HCT116 (cell line): ENCODE measurements around the gene C3orf52.

ENCODE experiments used
- CEBPB ChIP-seq: IDR thresholded peaks from 2 replicates; pipeline ENCODE4 v1.6.1; 2012; ENCODE audit warnings: low read depth
- EZH2 ChIP-seq: fragments of 200-600 bp; sonication (generic); IDR thresholded peaks from 2 replicates; pipeline ENCODE4 v1.6.1; 2017; ENCODE audit warnings: antibody characterized with exemption, mixed run types
- JUND ChIP-seq: IDR thresholded peaks from 2 replicates; pipeline ENCODE4 v1.6.1; 2012
- POLR2A ChIP-seq: IDR thresholded peaks from 2 replicates; pipeline ENCODE4 v1.7.0; 2011; ENCODE audit warnings: borderline replicate concordance; ENCODE audit not compliant: insufficient read depth, insufficient read length; ENCODE audit errors: extremely low read depth
- POLR2AphosphoS5 ChIP-seq: IDR thresholded peaks from 2 replicates; pipeline ENCODE4 v1.6.1; 2011; ENCODE audit warnings: mild to moderate bottlenecking, low read depth, low read length, moderate library complexity
- TCF7L2 ChIP-seq: IDR thresholded peaks from 2 replicates; pipeline ENCODE4 v1.7.0; 2011; ENCODE audit warnings: borderline replicate concordance, inconsistent platforms; ENCODE audit not compliant: insufficient read depth, insufficient read length; ENCODE audit errors: extremely low read depth
- ZNF274 ChIP-seq: fragments of 200-500 bp; sonication (Bioruptor generic); IDR thresholded peaks from 2 replicates; pipeline ENCODE4 v1.6.1; 2014; ENCODE audit warnings: mild to moderate bottlenecking, low read depth, low read length, inconsistent platforms
- TF ChIP-seq, protein P1 (sequence below): IDR thresholded peaks from 2 replicates; pipeline ENCODE4 v1.6.1; 2012
- TF ChIP-seq, protein P2 (sequence below), 3 experiments: fragments of 200-600 bp in 1 of 3; sonication (generic) in 1 of 3; IDR thresholded peaks in 2 of 3; conservative IDR thresholded peaks in 1 of 3; 2 replicates each; pipeline ENCODE4 v1.5.1; 2012 to 2017; ENCODE audit warnings: low read depth in 2 of 3, low read length in 2 of 3, antibody characterized with exemption in 1 of 3, borderline replicate concordance in 1 of 3, control low read depth in 1 of 3, mild to moderate bottlenecking in 1 of 3, mixed read lengths in 1 of 3, mixed run types in 1 of 3, moderate library complexity in 1 of 3; ENCODE audit not compliant: insufficient read depth in 1 of 3
- TF ChIP-seq, protein P3 (sequence below): IDR thresholded peaks from 2 replicates; pipeline ENCODE4 v1.6.1; 2011; ENCODE audit warnings: mild to moderate bottlenecking, low read length, moderate library complexity; ENCODE audit not compliant: insufficient replicate concordance; ENCODE audit errors: extremely low read depth

DNA sequence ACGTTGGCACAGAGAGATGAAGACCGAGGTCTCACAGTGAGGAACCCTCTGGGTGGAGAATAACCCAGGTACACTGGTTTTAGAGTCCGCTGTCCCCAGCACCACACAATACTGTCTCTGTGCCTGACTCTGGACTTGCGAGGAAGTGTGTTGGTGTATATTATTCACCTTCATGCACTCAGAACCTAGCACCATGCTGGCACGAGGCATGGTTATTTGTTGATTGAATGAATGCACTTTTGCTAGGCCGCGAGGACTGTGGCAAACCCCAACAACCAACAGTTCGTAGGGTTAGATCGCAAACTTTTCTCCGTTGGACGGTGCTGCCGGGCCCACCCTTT, 484 bp upstream of the C3orf52 start:
- TF ChIP-seq, protein P1, sequence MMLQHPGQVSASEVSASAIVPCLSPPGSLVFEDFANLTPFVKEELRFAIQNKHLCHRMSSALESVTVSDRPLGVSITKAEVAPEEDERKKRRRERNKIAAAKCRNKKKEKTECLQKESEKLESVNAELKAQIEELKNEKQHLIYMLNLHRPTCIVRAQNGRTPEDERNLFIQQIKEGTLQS, result no peak
- TF ChIP-seq EZH2, result no peak
- TF ChIP-seq POLR2AphosphoS5, result no peak
- TF ChIP-seq, protein P2, sequence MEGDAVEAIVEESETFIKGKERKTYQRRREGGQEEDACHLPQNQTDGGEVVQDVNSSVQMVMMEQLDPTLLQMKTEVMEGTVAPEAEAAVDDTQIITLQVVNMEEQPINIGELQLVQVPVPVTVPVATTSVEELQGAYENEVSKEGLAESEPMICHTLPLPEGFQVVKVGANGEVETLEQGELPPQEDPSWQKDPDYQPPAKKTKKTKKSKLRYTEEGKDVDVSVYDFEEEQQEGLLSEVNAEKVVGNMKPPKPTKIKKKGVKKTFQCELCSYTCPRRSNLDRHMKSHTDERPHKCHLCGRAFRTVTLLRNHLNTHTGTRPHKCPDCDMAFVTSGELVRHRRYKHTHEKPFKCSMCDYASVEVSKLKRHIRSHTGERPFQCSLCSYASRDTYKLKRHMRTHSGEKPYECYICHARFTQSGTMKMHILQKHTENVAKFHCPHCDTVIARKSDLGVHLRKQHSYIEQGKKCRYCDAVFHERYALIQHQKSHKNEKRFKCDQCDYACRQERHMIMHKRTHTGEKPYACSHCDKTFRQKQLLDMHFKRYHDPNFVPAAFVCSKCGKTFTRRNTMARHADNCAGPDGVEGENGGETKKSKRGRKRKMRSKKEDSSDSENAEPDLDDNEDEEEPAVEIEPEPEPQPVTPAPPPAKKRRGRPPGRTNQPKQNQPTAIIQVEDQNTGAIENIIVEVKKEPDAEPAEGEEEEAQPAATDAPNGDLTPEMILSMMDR (IDR thresholded peaks at IDR 0.05 in 2 of 3, conservative IDR thresholded peaks at IDR 0.05 in 1 of 3; ENCODE audit: borderline replicate concordance in 1 of 3, insufficient read depth in 1 of 3, low read depth in 2 of 3, low read length in 2 of 3), result no peak
- no peak for TF ChIP-seq TCF7L2
- TF ChIP-seq, protein P3, sequence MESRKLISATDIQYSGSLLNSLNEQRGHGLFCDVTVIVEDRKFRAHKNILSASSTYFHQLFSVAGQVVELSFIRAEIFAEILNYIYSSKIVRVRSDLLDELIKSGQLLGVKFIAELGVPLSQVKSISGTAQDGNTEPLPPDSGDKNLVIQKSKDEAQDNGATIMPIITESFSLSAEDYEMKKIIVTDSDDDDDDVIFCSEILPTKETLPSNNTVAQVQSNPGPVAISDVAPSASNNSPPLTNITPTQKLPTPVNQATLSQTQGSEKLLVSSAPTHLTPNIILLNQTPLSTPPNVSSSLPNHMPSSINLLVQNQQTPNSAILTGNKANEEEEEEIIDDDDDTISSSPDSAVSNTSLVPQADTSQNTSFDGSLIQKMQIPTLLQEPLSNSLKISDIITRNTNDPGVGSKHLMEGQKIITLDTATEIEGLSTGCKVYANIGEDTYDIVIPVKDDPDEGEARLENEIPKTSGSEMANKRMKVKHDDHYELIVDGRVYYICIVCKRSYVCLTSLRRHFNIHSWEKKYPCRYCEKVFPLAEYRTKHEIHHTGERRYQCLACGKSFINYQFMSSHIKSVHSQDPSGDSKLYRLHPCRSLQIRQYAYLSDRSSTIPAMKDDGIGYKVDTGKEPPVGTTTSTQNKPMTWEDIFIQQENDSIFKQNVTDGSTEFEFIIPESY, result no peak
- TF ChIP-seq POLR2A, result no peak
- TF ChIP-seq ZNF274, result no peak
- TF ChIP-seq CEBPB, result no peak
- TF ChIP-seq JUND, result no peak
